Neuronal stem cell (in vitro differentiated cells): Measurements from ENCODE around the gene RPUSD4.

Experiments
- DNase-seq: peaks from one replicate; pipeline ENCODE4 v3.0.0-alpha.2; 2013; ENCODE audit warnings: low spot score
- H2AFZ ChIP-seq: one replicate; pipeline ENCODE4 v1.6.1; 2013; ENCODE audit warnings: mild to moderate bottlenecking, low read length, inconsistent platforms
- H2AK5ac ChIP-seq: 2 replicates; pipeline ENCODE4 v1.6.1; 2013; ENCODE audit warnings: low read depth, mild to moderate bottlenecking, inconsistent platforms, low read length, moderate library complexity, mixed read lengths
- H2BK120ac ChIP-seq: 2 replicates; pipeline ENCODE4 v1.6.1; 2013; ENCODE audit warnings: low read depth, mild to moderate bottlenecking, inconsistent platforms, low read length, moderate library complexity, mixed read lengths
- H2BK12ac ChIP-seq: one replicate; pipeline ENCODE4 v1.6.1; 2013; ENCODE audit warnings: low read length, inconsistent platforms
- H2BK15ac ChIP-seq: 2 replicates; pipeline ENCODE4 v1.6.1; 2013; ENCODE audit warnings: mild to moderate bottlenecking, low read length, inconsistent platforms, mixed read lengths
- H2BK5ac ChIP-seq: one replicate; pipeline ENCODE4 v1.6.1; 2013; ENCODE audit warnings: inconsistent platforms, mild to moderate bottlenecking, low read length, moderate library complexity
- H3K14ac ChIP-seq: one replicate; pipeline ENCODE4 v1.6.1; 2013; ENCODE audit warnings: low read length, inconsistent platforms
- H3K18ac ChIP-seq: 2 replicates; pipeline ENCODE4 v1.6.1; 2013; ENCODE audit warnings: low read length, inconsistent platforms
- H3K23ac ChIP-seq: 2 replicates; pipeline ENCODE4 v1.6.1; 2013; ENCODE audit warnings: low read depth, mild to moderate bottlenecking, mixed read lengths, low read length, inconsistent platforms; ENCODE audit not compliant: poor library complexity
- H3K27ac ChIP-seq: replicated peaks from 3 replicates; pipeline ENCODE4 v1.5.1; 2013; ENCODE audit warnings: low read length, inconsistent platforms
- H3K27me3 ChIP-seq, 3 experiments: 2 replicates each; pipeline ENCODE4 v1.6.1; 2013; ENCODE audit warnings: low read length in 3 of 3, mild to moderate bottlenecking in 2 of 3, inconsistent platforms in 1 of 3, low read depth in 1 of 3, mixed read lengths in 1 of 3, moderate library complexity in 1 of 3; ENCODE audit not compliant: control insufficient read depth in 3 of 3, insufficient read depth in 3 of 3
- H3K36me3 ChIP-seq, 2 donors: replicated peaks in 1 of 2; 2 replicates each; pipeline ENCODE4 v1.6.1; 2013; ENCODE audit warnings: low read length in 2 of 2; ENCODE audit not compliant: control insufficient read depth in 2 of 2, insufficient read depth in 2 of 2
- H3K4ac ChIP-seq: 2 replicates; pipeline ENCODE4 v1.6.1; 2013; ENCODE audit warnings: inconsistent platforms, mild to moderate bottlenecking, low read length, moderate library complexity
- H3K4me1 ChIP-seq, 2 donors: 1 replicate in 1 of 2; 2 replicates in 1 of 2; pipeline ENCODE4 v1.6.1; 2013; ENCODE audit warnings: low read length in 2 of 2, low read depth in 1 of 2; ENCODE audit not compliant: control insufficient read depth in 2 of 2, insufficient read depth in 1 of 2
- H3K4me2 ChIP-seq: one replicate; pipeline ENCODE4 v1.6.1; 2013; ENCODE audit warnings: mild to moderate bottlenecking, low read length, inconsistent platforms; ENCODE audit not compliant: insufficient read depth, poor library complexity, severe bottlenecking
- H3K4me3 ChIP-seq, 2 donors: 2 replicates each; pipeline ENCODE4 v1.5.1; 2013; ENCODE audit warnings: low read length in 2 of 2, mild to moderate bottlenecking in 2 of 2, inconsistent platforms in 1 of 2, moderate library complexity in 1 of 2
- H3K79me1 ChIP-seq: one replicate; pipeline ENCODE4 v1.6.1; 2013; ENCODE audit warnings: low read depth, mild to moderate bottlenecking, inconsistent platforms, low read length, moderate library complexity
- H3K9ac ChIP-seq: one replicate; pipeline ENCODE4 v1.6.1; 2013; ENCODE audit warnings: mild to moderate bottlenecking, low read depth, low read length, inconsistent platforms; ENCODE audit not compliant: poor library complexity
- H3K9me3 ChIP-seq, 2 donors: replicated peaks in 1 of 2; 2 replicates each; pipeline versions ENCODE3 to v1.6.1; 2013; ENCODE audit warnings: low read length in 2 of 2, mild to moderate bottlenecking in 2 of 2, inconsistent platforms in 1 of 2, low read depth in 1 of 2, mixed read lengths in 1 of 2, moderate library complexity in 1 of 2; ENCODE audit not compliant: control insufficient read depth in 2 of 2, insufficient read depth in 1 of 2
- H4K8ac ChIP-seq: one replicate; pipeline ENCODE4 v1.6.1; 2013; ENCODE audit warnings: low read depth, mild to moderate bottlenecking, inconsistent platforms, low read length, moderate library complexity
- H4K91ac ChIP-seq: one replicate; pipeline ENCODE4 v1.6.1; 2013; ENCODE audit warnings: low read length, low read depth, mild to moderate bottlenecking, inconsistent platforms; ENCODE audit not compliant: poor library complexity
- WGBS, 2 donors: extraction: QIAGEN DNeasy Blood & Tissue Kit; methylation state at CpG; one replicate each; pipeline ENCODE4 v1.1.7; 2013; ENCODE audit warnings: missing lambda C conversion rate in 2 of 2, mixed read lengths in 1 of 2; ENCODE audit not compliant: insufficient read length in 2 of 2, insufficient replicate concordance in 1 of 2; ENCODE audit errors: extremely low coverage in 2 of 2; 5-methylcytosine and 5-hydroxymethylcytosine counted together

RPUSD4 gene

DNA sequence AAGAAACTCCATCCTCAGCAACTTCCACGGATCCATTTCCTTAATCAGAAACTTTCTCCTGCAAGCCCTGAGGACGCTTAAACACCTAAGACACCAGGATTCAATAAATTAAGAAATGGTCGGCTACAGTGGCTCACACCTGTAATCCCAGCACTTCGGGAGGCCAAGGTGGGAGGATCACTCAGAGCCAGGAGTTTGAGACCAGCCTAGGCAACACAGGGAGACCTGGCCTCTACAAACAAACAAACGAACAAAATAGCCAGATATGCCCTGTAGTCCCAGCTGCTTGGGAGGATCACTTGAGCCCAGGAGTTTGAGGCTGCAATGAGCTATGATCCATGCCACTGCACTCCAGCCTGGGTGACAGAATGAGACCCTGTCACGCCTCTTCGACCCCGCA, 46.7 kb downstream of the RPUSD4 start:
- H3K4me1 ChIP-seq = peaks cover 11 to 31% of the 10 kb centered on the region in 2 donors
- no peaks in the 10 kb centered on the region for H3K9me3 ChIP-seq
- H2AFZ ChIP-seq = no peak overlapping the region
- WGBS, 2 donors = no CpG with 5 or more reads among the region's 8 CpGs
- H4K91ac ChIP-seq = no peak overlapping the region
- H2BK15ac ChIP-seq = no peak overlapping the region
- no peaks in the 10 kb centered on the region for H3K36me3 ChIP-seq
- no peak overlapping the region for H3K9ac ChIP-seq
- no peak overlapping the region for H4K8ac ChIP-seq
- peaks cover 0 to 92% (median 0%) of the 10 kb centered on the region in 3 experiments for H3K27me3 ChIP-seq
- no peak overlapping the region for H3K4ac ChIP-seq
- H2BK12ac ChIP-seq = no peak overlapping the region
- H3K14ac ChIP-seq = no peak overlapping the region
- no peak overlapping the region for H2BK120ac ChIP-seq
- H3K27ac ChIP-seq = no peak overlapping the region
- H2AK5ac ChIP-seq = no peak overlapping the region
- H3K79me1 ChIP-seq = no peaks in the 10 kb centered on the region
- H3K4me2 ChIP-seq = no peak overlapping the region
- peak overlapping the region; percentile 60 for H3K18ac ChIP-seq
- DNase-seq = no peak
- no peak overlapping the region for H3K4me3 ChIP-seq
- H3K23ac ChIP-seq = no peak overlapping the region
- H2BK5ac ChIP-seq = no peak overlapping the region

DNA sequence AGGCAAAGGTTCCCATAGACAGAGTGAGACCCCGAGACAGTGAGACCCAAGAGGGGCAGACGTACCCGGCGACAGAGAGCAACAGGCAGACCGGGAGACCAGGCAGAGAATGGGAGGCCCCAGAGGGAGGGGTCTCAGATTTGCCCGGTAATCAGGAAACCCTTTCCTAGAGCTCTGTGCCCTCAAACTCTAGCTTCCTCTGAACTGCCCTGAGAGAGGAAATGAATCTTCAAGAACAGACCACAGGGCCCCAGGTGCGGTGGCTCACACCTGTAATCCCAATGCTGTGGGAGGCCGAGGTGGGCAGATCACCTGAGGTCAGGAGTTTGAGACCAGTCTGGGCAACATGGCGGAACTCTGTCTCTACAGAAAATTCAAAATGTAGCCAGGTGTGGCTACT, 47.7 kb downstream of the RPUSD4 start:
- Histone ChIP-seq H3K14ac (no peak overlapping the region), H3K4ac (no peak overlapping the region), H3K27me3 (peaks cover 0 to 92% (median 0%) of the 10 kb centered on the region in 3 experiments), H2BK120ac (no peak overlapping the region), H3K36me3 (no peaks in the 10 kb centered on the region), H3K4me1 (peaks cover 17 to 41% of the 10 kb centered on the region in 2 donors), H3K27ac (peak overlapping the region; percentile 66), H3K4me2 (no peak overlapping the region), H3K4me3 (no peak overlapping the region), H3K9ac (no peak overlapping the region), H3K9me3 (no peaks in the 10 kb centered on the region), H2BK5ac (no peak overlapping the region), H2AK5ac (no peak overlapping the region), H2AFZ (no peak overlapping the region), H3K79me1 (no peaks in the 10 kb centered on the region), H3K23ac (no peak overlapping the region), H4K8ac (no peak overlapping the region), H3K18ac (no peak overlapping the region), H2BK12ac (no peak overlapping the region), H4K91ac (no peak overlapping the region), H2BK15ac (no peak overlapping the region)
- no CpG with 5 or more reads among the region's 9 CpGs for WGBS, 2 donors
- no peak for DNase-seq

DNA sequence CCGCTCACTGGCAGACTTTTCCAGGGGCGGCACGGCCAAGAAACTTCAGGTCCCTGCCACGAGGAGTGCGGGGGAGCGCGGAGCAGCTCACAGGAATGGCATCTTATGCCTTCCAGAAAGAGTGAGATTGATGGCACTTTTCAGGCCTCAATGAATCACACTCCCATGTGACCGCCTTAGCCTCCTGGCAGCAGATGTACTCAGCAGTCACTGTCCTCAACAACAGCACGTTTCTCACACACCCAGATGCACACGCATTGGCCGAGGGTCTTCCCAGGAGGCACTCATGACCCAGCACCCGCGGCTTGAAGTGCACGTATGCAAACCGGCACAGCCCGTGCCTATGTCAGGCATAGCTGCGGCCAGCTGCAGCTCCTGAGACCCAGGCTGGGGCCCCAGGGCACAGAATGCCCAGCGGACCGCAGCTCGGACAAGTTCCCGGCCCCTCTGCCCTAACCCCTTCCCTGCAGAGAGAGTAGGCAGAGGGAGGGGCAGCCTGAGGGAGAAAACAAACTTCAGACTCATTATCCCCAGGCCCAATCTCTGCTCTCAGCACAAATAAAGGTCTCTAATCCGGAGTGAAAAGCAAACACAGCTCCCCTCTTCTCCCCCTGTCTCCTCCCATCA, 48.3 kb downstream of the RPUSD4 start:
- peak overlapping the region; percentile 66 for H3K27ac ChIP-seq
- H3K79me1 ChIP-seq = no peaks in the 10 kb centered on the region
- H3K36me3 ChIP-seq = no peaks in the 10 kb centered on the region
- H2AK5ac ChIP-seq = peak overlapping the region; percentile 3
- peak overlapping the region; percentile 77 for H2BK12ac ChIP-seq
- H2BK120ac ChIP-seq = peak overlapping the region; percentile 34
- peak overlapping the region; percentile 52 for H2BK15ac ChIP-seq
- peak; percentile 60 for DNase-seq
- no peak overlapping the region for H3K9ac ChIP-seq
- H3K27me3 ChIP-seq = peaks cover 0 to 94% (median 0%) of the 10 kb centered on the region in 3 experiments
- no peak overlapping the region for H4K8ac ChIP-seq
- no peak overlapping the region for H3K4me3 ChIP-seq
- H3K23ac ChIP-seq = no peak overlapping the region
- H2BK5ac ChIP-seq = no peak overlapping the region
- H3K4me1 ChIP-seq = peaks cover 17 to 46% of the 10 kb centered on the region in 2 donors
- no peak overlapping the region for H4K91ac ChIP-seq
- H3K9me3 ChIP-seq = no peaks in the 10 kb centered on the region
- no CpG with 5 or more reads among the region's 22 CpGs for WGBS, 2 donors
- H3K18ac ChIP-seq = peak overlapping the region; percentile 95
- H2AFZ ChIP-seq = peak overlapping the region; percentile 26
- H3K4ac ChIP-seq = no peak overlapping the region
- no peak overlapping the region for H3K14ac ChIP-seq
- peak overlapping the region; percentile 50 for H3K4me2 ChIP-seq

DNA sequence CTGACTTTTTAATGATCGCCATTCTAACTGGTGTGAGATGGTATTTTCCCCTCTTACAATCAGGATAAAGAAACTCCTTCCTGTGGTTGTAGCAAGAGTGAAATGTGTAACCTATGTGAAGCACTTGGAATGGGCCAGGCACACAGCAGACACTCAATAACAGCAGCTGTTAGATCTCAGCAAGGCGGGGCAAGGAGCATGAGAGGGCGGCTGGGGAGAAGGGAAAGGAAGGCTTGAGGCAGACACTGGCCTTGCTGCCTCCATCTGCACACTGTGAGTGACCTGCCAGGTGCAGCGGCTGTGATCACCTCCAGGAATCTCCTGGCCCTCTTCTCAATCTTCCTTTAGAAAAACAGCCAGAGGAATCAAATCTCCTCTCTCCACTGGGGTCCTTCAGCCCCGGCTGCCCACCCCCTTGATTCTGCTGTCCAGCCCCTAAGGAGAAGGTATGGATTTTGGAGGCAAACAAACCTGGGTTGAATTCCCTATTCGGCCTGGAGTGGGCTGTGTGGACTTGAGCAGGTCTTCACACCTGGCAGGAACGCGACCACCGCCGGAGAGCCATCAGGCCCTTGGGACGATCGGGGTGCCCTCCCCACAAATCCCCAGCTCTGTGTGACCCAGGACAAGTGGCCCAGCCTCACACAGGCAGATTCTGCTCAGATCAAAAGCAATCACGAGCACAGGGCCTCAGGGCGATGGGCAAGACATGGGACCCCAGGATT, 49.0 kb downstream of the RPUSD4 start:
- H2AFZ ChIP-seq = no peak overlapping the region
- H3K18ac ChIP-seq = peak overlapping the region; percentile 95
- peak overlapping the region; percentile 52 for H2BK15ac ChIP-seq
- H3K27me3 ChIP-seq = peaks cover 0 to 94% (median 0%) of the 10 kb centered on the region in 3 experiments
- no peak overlapping the region for H3K27ac ChIP-seq
- H4K8ac ChIP-seq = no peak overlapping the region
- H3K9ac ChIP-seq = no peak overlapping the region
- H3K14ac ChIP-seq = no peak overlapping the region
- no peak overlapping the region for H3K23ac ChIP-seq
- no peak overlapping the region for H3K4me2 ChIP-seq
- H4K91ac ChIP-seq = no peak overlapping the region
- WGBS, 2 donors = no CpG with 5 or more reads among the region's 14 CpGs
- H2AK5ac ChIP-seq = peak overlapping the region; percentile 3
- no peak overlapping the region for H3K4ac ChIP-seq
- H3K9me3 ChIP-seq = no peaks in the 10 kb centered on the region
- no peak overlapping the region for H2BK5ac ChIP-seq
- H2BK120ac ChIP-seq = peak overlapping the region; percentile 34
- H3K4me1 ChIP-seq = peaks cover 21 to 53% of the 10 kb centered on the region in 2 donors
- peak overlapping the region; percentile 77 for H2BK12ac ChIP-seq
- H3K79me1 ChIP-seq = no peaks in the 10 kb centered on the region
- no peak overlapping the region for H3K4me3 ChIP-seq
- H3K36me3 ChIP-seq = no peaks in the 10 kb centered on the region
- DNase-seq = no peak
